Renal cortex interstitium (tissue), 15 donors: ENCODE data around the gene CUEDC1. TPM values are rescaled to one million over a fixed set of nuclear protein-coding genes. Genes with fewer than 3 reads are reported as not detected.
A peak's percentile ranks its signal among the peaks of the same experiment; 100 is the strongest.

Source experiments
- DNase-seq, 11 donors: peaks; one replicate each; pipeline ENCODE4 v3.0.0-alpha.2; 2013; ENCODE audit warnings: low read depth in 9 of 11, low spot score in 4 of 11; ENCODE audit errors: extremely low read depth in 1 of 11
- long read RNA-seq, 16 experiments: transcript quantifications; one replicate each; lab custom pipeline, GENCODE V29; 2026
- polyA plus RNA-seq, 3 donors: library from polyadenylated mRNA; unstranded; fragments of 120-200 nt; gene quantifications; one replicate each; pipeline ENCODE4 v1.2.1, GENCODE V29; 2013; ENCODE audit not compliant: insufficient read length in 3 of 3

CUEDC1 gene, protein sequence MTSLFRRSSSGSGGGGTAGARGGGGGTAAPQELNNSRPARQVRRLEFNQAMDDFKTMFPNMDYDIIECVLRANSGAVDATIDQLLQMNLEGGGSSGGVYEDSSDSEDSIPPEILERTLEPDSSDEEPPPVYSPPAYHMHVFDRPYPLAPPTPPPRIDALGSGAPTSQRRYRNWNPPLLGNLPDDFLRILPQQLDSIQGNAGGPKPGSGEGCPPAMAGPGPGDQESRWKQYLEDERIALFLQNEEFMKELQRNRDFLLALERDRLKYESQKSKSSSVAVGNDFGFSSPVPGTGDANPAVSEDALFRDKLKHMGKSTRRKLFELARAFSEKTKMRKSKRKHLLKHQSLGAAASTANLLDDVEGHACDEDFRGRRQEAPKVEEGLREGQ
- 10 to 100 TPM; 47.1 to 47.8 (median 47.7) TPM for polyA plus RNA-seq
- long read RNA-seq, donor 1, transcript CUEDC1-206 (11 exons, 3,621 nt), result major isoform, 6 of 9 reads
- long read RNA-seq, donor 1, partial matches to known transcripts, result 0 of 9 reads
- long read RNA-seq, donor 1, other reads (novel, unspliced or antisense), result 0 of 9 reads
- long read RNA-seq, donor 2, partial matches to known transcripts, result 5 of 9 reads
- long read RNA-seq, donor 2, other reads (novel, unspliced or antisense), result 0 of 9 reads
- long read RNA-seq, donor 3, partial matches to known transcripts, result 0 of 10 reads
- long read RNA-seq, donor 3, other reads (novel, unspliced or antisense), result 0 of 10 reads
- long read RNA-seq, donor 4, partial matches to known transcripts, result 0 of 10 reads
- long read RNA-seq, donor 4, other reads (novel, unspliced or antisense), result 0 of 10 reads
- long read RNA-seq, donor 5, result 0 reads
- long read RNA-seq, donor 6, transcript CUEDC1-206 (11 exons, 3,621 nt), result major isoform, 10 of 15 reads
- long read RNA-seq, donor 6, partial matches to known transcripts, result 0 of 15 reads
- long read RNA-seq, donor 6, other reads (novel, unspliced or antisense), result 0 of 15 reads
- long read RNA-seq, donor 7, transcript CUEDC1-204 (2 exons, 707 nt), result major isoform, 5 of 10 reads
- long read RNA-seq, donor 7, partial matches to known transcripts, result 0 of 10 reads
- long read RNA-seq, donor 7, other reads (novel, unspliced or antisense), result 0 of 10 reads
- long read RNA-seq, donor 8, result 0 reads
- long read RNA-seq, donor 9, transcript CUEDC1-206 (11 exons, 3,621 nt), result major isoform, 7 of 14 reads
- long read RNA-seq, donor 9, partial matches to known transcripts, result 0 of 14 reads
- long read RNA-seq, donor 9, other reads (novel, unspliced or antisense), result 0 of 14 reads
- long read RNA-seq, donor 10, partial matches to known transcripts, result 0 of 7 reads
- long read RNA-seq, donor 10, other reads (novel, unspliced or antisense), result 0 of 7 reads
- long read RNA-seq, donor 11, transcript CUEDC1-204 (2 exons, 707 nt), result major isoform, 6 of 12 reads
- long read RNA-seq, donor 11, partial matches to known transcripts, result 0 of 12 reads
- long read RNA-seq, donor 11, other reads (novel, unspliced or antisense), result 0 of 12 reads
- long read RNA-seq, donor 12, partial matches to known transcripts, result 0 of 4 reads
- long read RNA-seq, donor 12, other reads (novel, unspliced or antisense), result 0 of 4 reads
- long read RNA-seq, donor 13, result 0 reads
- long read RNA-seq, donor 14, transcript CUEDC1-206 (11 exons, 3,621 nt), result major isoform, 6 of 11 reads
- long read RNA-seq, donor 14, partial matches to known transcripts, result 0 of 11 reads
- long read RNA-seq, donor 14, other reads (novel, unspliced or antisense), result 0 of 11 reads
- long read RNA-seq, donor 15, partial matches to known transcripts, result 0 of 11 reads
- long read RNA-seq, donor 15, other reads (novel, unspliced or antisense), result 0 of 11 reads
- long read RNA-seq, donor 16, transcript CUEDC1-211 (3 exons, 756 nt), result minor isoform, 6 of 29 reads
- long read RNA-seq, donor 16, transcript CUEDC1-204 (2 exons, 707 nt), result minor isoform, 8 of 29 reads
- long read RNA-seq, donor 16, transcript CUEDC1-206 (11 exons, 3,621 nt), result major isoform, 15 of 29 reads
- long read RNA-seq, donor 16, partial matches to known transcripts, result 0 of 29 reads
- long read RNA-seq, donor 16, other reads (novel, unspliced or antisense), result 0 of 29 reads

DNA sequence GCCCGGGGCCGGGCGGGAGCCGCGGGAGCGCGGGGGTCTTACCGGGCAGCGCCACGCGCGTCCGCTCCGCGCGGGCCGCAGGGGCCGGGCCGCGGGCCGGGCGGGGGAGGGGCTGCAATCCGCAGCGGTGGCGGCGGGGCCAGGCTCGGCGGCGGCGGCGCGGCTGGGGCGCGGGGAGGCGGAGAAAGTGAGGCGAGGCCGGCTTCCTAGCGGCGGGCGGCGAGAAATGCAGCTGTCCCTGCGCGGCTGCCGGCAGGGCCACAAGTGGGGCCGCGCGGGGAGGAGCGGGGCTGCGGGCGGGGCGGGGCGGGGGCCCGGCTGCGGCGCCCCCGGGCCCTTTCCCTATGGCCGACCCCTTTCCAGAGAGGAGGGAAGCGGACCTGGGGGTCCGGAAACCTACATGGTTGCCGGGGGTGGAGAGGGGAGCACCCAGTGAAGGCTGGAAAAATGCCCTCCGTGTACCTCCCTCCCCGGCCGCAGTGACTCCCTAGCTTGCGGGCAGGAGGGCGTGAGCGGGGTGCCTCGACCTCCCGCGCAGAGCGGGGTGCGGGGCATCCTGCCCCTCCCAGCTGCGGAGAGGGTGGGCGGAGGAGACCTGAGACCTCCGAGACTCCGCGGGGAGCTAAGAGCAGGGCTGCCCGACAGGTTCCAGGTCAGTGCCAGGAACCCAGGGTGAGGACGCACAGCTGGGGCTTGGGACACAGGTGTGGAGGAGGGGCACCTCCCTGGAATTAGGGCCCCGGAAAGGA lies at the start of gene CUEDC1:
Gene CUEDC1 (minus strand): TSS at position 230 of the 749 bp plus-strand sequence. CDS start 69,848 bp downstream, outside the sequence.
- peak in 2 of 11 donors; percentile 44 to 49 for DNase-seq

DNA sequence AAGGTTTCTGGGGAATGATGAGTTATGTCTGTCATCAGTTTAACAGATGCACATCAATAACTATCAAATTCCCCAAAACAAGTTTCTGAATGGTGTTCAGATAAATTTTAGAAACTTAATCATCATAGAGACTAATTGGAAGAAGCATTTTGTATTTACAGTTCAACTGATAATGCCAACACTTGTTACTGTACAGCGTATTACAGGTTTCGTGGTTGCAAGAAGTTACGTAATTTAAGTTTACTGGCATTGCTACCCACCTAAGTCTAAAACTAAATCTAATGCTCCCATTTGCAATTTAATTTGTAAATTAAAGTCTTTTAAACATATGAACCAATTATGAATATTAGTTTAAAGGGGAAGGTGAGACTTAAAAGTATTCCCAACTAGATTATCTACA lies 48.8 kb upstream of the CUEDC1 start:
- DNase-seq, result no peak

DNA sequence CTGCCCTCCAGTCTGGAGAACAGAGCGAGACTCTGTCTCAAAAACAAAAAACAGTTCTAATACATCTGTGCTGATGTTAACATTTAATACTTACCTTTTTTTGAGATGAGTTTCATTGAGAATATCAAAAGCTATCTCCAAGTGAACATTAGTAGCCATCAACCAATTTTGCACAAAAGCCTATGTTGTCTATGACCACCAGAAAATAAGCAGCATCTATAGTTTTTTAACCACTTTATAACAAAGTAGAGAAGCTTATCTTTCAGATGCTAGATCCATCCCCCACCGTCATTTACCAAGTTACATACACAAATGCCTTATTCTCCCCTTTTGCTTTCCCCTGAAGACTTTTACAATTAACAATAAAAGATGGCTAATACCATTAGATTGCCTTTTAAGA lies 47.8 kb upstream of the CUEDC1 start:
- DNase-seq, result no peak

DNA sequence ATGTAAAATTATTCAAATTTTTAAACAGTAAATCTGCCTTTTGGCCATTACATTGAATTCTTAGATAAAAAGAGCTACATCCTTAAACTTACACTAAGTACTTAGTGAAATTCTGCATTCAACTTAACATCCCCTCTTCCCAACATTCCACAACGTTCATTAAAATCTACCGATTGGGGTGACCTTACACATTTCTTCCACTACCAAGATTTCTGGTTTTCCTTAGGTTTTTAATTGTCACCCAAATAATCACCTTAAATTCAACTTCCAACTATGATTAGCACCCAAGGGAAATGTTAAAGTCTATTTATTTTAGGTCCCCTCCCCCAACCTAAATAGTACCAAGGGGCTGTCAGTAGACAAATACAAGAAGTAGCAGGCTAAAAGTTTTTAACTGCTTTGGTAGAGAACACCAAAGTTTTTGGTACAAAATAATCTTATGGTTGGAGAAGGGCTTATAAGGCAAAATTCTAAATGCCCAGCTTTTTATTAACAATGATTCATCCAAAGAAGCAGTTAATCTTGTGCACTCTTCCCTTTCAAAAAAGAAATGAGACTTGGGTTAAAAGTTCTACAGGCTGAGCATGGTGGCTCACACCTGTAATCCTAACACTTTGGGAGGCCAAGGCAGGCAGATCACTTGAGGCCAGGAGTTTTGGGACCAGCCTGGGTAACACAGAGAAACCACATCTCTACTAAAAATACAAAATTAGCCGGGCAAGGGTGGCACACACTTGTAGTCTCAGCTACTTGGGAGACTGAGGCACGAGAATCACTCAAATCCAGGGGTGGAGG lies 47.1 kb upstream of the CUEDC1 start:
- DNase-seq, result no peak

DNA sequence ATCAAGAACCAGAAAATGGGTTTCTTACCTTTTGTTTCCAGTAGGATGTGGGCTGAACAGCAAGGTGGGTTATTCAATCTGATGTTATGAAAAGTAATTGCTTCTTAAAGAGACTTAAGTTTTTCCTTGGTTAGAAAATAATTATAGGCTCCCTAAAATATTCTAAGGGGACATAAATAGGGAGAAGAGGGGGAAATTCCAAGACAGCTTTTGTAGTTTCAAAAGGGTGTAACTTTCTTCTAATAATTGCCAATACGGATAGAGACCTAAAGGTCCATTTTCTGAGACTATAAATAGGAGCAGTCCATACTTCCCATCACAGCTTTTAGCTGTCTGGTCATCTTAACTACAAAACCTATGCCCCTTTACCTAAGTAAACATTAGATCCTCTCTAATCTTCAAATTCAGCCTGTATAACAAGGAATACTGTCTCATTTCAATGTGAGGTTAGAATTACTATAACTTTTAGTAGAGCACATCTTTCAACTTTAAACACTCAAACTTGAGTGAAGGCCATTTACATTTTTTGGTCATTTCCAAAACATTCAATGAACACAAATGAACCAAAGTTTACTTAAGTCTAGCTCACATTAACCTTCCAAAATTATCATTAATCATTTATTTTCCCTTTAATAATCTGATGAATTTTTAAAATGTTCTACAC lies 46.4 kb upstream of the CUEDC1 start:
- no peak for DNase-seq

DNA sequence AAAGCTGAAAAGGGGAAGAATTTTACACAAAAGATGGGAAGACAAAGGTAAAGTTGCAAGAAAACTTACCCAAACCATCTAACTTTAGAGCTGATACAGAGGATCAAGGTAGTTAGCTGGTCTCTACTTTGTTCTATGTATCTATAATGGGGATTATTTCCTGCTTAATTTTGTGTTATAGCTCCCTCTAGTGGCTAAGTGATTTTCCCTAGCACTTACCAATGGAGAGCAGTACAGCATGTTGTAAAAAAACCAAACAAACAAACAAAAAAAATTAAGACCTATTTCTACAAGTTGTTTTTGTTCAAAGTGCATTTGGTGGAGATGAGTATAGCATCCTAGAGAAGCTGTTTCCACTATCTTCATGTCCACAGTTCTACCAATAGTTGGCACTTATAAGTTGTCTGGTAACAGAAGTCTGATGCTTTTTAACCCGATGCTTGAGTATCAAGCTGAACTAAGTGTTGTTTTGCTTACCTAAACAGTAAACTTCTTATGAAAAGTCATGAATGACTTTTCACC lies 44.3 kb upstream of the CUEDC1 start:
- peak in 10 of 11 donors; percentile 50 to 81 (median 66) for DNase-seq

DNA sequence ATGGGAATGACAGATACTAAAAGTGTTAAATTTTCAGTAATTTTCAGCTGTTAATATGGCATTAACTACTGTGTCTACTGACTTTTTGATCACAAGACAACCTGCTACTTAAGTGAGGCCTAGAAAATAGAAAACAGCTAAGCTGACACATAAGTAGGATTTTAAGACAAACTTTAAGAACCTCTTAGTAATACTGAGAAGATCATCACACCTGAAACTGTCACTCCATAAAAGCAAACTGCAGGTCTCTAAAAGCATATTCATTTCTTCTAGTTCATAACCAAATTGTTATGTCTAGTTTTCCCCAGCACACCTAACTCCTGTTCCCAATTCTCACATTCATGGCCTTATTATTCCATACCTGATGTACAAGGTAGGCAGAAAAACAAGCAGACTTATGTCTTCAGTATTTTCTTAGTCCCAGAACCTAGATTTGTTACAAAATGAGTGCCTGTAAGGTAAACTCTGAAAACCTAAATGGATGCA lies 43.8 kb upstream of the CUEDC1 start:
- DNase-seq, result no peak

DNA sequence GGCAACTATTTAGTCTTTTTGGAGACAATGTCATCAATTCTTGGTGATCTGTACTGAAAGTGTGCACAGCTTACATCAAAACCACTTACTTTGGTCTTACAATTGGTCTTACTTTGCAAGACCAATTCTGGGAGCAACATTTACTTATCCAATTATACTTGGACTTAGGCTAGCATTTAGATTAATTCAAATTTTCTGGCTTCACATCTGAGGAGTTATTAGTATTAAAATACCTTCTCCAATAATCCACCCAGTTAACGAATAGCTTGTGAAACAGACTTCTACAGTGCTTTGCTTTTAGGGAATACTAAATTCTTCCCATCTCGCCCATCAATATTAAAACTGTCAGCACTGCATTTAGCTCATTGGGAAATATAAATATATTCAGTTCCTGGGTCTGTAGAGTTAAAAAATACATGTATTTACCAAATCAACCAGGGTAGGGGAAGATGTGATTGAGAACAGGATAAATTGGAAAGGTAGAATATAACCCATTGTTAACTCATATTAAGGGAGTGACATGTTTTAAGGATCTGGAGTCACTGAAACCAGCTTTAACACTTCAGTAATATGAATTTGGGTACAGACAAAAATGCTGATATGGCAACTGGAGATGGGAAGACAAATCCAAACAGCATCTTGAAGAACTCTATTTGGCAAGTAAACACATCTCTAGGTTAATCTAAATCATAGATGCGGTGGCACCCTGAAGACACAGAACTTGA lies 42.0 kb upstream of the CUEDC1 start:
- DNase-seq, result no peak

DNA sequence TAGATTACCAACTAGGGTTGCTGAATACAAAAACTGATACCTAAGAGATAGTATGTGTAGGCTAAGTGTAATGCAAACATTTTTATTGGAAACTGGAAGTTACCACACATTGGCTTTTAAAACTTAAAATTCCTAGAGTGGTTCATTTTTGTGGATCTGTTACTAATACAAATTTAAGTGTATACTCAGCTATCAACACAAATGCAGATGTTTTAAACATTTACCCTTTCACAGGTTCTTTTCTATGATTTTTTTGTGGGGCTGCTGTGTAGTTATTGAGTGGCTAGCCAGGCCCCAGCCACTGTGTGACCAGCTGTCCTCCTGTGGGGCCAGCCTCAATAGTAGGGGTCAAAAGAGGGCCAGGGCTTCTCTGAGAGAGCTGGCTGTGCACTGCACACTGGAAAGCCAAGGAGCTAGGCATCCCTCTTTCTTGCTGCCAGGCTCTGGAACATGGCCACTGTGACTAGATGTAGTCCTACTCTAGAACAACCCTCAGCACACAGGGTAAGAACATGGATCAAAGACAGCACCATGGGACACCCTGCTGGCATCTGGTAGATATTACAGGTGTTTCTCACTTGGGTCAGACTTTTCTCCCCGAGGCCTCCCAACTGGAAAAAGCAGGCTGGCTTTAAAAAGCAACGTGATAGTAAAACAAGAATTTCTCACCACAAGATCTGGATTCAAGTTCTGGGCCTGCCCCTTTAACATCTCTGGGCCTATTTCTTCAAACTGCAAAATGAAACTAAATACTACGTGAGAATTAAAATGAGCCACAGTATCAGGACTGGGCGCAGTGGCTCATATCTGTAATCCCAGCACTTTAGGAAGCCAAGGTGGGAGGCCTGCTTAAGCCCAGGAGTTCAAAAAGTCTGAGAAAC lies 40.1 kb upstream of the CUEDC1 start:
- DNase-seq, result peak in 8 of 11 donors; percentile 45 to 78 (median 60)

DNA sequence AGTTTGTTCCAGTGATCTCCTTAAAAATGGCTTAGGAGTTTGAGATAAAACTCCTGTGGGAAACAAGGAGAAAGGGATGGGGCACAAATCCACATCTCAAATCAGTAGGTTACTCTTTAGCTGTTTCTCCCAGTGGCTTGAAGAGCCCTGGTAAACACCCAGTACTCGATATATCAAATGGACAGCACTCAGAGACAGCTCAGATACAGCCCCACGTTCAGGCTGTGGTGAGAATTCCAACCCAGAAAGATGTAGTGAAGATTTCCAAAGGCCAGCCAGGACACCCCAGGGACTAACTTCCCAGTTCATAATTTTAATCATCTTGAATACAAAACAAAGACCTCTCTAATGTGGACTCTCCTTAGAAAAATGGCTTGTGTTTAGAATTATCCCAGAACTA lies 39.2 kb upstream of the CUEDC1 start:
- DNase-seq, result no peak

DNA sequence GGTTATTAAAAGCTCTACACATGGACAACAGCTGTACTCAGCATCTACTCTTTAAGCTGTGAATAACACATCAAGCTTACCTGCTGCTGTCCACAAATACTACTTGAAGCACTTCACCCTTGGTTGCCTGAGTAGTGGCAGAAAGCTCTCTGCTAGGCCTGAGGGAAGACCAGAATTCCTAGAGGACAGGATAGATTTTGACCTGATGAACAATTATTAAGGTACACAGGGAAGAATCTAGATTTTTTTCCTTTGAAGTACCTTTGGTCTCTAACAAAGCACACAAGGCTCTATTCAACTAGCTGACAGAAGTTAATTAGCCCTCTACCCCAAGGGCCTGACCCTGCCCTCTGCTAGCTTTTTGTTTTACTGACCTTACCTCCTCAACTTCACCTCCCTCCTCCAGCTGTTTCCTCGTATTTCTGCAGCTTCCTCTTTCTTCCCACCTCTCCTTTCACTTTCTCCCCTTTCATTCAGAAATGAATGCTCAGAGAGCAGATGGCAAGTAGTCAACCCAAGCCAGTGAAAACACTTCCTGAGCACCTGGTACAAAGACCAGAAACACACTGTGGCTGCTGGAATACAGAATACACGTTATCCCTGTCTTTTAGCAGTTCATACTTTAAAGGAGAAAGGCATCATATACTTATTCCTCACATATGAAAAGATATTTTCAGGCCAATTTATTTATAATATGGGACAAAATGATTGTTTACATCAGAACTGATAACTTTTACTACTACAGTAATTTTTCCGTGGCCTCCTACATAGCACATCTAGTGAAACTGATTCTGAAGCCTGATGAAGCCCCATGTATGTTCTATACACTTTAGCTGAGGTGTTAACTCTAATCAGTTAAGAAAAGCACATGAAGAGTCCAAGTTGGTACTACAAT lies 38.5 kb upstream of the CUEDC1 start:
- no peak for DNase-seq

DNA sequence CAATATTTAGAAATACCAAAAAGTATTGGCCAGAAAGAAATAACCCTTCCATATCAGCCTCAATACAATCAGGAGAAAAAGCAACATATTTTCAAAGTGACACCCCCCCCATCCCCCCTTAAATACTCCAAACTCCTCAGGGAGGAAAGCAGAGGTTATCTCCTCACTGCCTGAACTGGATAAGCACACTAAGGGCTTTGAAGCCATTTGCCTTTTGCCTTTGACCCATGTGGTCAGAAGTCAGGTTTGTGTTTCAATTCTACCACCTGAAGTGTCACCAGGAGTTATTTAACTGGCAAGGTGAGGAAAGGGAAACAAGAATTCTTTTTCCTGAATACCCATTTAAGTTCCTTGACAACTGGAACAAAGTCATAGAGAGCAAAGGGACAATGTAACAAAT lies 36.3 kb upstream of the CUEDC1 start:
- no peak for DNase-seq

DNA sequence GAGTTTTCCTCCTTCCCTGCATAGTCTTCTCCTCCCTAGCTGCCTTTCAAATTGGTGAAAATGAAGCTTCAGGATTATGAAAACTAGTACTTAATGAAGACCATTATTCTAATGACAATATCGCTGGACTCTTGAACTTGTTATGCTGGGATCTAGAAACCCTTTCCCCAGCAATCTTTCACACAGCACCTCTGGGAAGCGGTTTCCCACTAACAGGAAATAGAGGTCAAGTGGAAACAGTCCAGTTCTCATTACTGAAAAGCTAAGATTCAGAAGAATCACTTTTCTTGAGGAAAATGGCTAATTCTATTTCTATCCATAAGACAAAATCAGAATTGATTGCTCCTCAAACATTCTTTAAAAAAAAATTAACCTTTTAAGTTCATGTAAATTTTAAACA lies 34.8 kb upstream of the CUEDC1 start:
- DNase-seq, result no peak
